ENCODE data around the gene NAA10. TPM values are rescaled to one million over a fixed set of nuclear protein-coding genes. Genes with fewer than 3 reads are reported as not detected.

Gene NAA10
- total and polyA plus RNA-seq, 2 experiments from 2014 or later, result 90.1 to 186 TPM

- H3K27me3 ChIP-seq, result no peaks in the 10 kb centered on the region
- H3K9me3 ChIP-seq (ENCODE audit: low read depth), result no peaks in the 10 kb centered on the region
- no peak for DNase-seq (ENCODE audit: low read depth in 1 of 2, low spot score in 1 of 2)
- H3K27ac ChIP-seq, result no peak overlapping the region
- H3K36me3 ChIP-seq, result no peaks in the 10 kb centered on the region
- H3K4me1 ChIP-seq (ENCODE audit: low read depth), result peaks cover 11% of the 10 kb centered on the region
- H3K4me3 ChIP-seq, result no peak overlapping the region
- TF ChIP-seq, protein P1, sequence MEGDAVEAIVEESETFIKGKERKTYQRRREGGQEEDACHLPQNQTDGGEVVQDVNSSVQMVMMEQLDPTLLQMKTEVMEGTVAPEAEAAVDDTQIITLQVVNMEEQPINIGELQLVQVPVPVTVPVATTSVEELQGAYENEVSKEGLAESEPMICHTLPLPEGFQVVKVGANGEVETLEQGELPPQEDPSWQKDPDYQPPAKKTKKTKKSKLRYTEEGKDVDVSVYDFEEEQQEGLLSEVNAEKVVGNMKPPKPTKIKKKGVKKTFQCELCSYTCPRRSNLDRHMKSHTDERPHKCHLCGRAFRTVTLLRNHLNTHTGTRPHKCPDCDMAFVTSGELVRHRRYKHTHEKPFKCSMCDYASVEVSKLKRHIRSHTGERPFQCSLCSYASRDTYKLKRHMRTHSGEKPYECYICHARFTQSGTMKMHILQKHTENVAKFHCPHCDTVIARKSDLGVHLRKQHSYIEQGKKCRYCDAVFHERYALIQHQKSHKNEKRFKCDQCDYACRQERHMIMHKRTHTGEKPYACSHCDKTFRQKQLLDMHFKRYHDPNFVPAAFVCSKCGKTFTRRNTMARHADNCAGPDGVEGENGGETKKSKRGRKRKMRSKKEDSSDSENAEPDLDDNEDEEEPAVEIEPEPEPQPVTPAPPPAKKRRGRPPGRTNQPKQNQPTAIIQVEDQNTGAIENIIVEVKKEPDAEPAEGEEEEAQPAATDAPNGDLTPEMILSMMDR (IDR thresholded peaks at IDR 0.05; ENCODE audit: low read depth, low read length), result no peak
These were observed 9.5 kb downstream of the NAA10 start for GRCh38 chrX:153925387-153925738.

- DNase-seq (ENCODE audit: low read depth in 1 of 2, low spot score in 1 of 2), result peak; percentile 64
- Histone ChIP-seq H3K27me3 (no peaks in the 10 kb centered on the region), H3K4me3 (no peak overlapping the region), H3K27ac (no peak overlapping the region), H3K36me3 (no peaks in the 10 kb centered on the region), H3K4me1 (ENCODE audit: low read depth) (peaks cover 11% of the 10 kb centered on the region), H3K9me3 (ENCODE audit: low read depth) (no peaks in the 10 kb centered on the region)
- TF ChIP-seq, protein P1 (IDR thresholded peaks at IDR 0.05; ENCODE audit: low read depth, low read length), result no peak
These were observed 10.5 kb downstream of the NAA10 start for GRCh38 chrX:153924149-153924861.

DNA sequence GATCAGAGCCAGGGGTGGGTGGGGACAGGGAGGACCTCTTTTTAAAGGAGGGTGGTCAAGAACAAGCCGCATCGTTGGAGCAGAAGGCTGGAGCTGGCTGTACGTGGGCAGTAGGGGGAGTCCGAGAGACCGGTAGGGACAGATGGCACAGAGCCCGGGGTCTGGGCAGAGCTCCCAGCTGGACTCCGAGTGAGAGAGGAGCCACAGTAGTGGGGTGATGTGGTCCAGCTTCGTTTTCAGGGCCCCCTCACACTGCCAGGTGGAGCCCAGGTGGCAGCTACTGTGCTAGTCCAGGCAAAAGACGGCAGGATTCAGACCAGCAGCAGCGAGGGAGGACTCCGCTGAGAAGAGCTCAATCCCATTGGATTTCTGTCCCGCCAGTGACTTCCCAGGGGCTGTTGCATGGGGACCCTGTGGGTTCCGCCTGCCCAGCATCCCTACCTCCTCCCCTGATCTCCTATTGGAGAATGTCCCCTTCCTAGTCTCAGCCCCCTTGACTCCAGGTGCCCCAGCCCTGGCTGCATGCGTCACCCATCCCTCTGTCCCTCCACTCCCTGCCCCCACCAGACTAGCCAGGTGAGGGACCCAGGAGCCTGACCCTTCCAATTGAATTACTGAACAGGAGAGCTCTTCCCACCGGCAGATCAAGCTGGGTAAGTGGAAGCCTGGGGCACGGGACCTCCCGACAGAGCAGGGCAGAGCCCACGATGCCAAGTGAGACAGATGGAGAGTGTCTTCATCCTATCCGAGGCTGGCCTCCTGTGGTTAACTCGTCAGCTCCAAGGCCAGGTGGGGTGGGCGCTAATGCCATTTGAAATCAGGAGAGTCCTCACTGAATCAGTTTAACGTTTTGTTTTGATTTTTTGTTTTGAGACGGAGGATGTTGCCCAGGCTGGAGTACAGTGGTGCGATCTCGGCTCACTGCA lies 11.6 kb downstream of the NAA10 start:
- TF ChIP-seq, protein P1 (IDR thresholded peaks at IDR 0.05; ENCODE audit: low read depth, low read length), result peak; percentile 52
- H3K4me3 ChIP-seq, result no peak overlapping the region
- peak in 1 of 2 donors; percentile 75 for DNase-seq (ENCODE audit: low read depth in 1 of 2, low spot score in 1 of 2)

DNA sequence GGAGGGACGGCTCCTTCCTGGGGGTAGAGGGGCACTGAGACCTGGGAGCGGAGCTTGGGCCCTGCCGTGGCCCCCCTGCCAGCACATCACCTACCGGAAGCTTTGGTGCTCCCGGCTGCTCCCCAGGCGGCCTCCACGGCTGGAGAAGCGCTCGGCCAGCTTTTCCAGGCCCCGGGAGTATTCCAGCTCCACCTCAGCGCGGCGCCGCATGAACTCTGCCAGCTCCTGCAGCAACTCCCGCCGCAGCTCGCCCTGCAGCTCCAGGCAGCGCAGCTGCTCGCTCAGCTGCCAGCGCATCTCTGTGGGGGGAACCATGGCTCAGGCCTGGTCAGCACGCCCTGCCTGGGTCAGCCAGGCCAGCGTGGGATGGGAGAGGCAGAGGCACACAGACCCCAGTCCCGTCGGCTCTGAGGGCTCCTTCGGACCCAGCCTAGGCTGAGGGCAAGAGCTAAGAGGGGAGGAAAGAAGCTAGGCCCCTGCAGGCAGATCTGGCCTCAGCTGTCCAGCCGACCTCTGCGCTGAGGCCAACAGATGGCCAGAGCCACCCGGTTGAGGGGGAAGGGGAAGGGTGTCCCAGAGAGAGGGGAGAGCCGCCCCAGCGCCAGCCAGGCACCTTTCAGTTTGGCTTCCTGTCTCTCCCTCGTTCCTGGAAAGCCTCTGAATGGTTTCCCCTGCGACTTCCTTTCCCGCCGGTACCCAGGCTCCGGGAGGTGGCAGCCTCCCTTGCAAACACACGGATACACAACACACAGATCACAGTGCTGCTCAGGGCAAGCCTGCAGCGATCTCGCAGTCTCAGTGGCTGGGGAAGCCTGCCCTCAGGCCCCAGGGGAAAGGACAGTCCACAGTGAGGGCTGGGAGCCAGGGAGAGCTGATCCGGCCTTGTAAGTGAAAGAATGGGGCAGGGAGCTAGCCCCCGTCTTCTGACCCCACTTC lies 13.1 kb downstream of the NAA10 start:
- Histone ChIP-seq H3K27me3 (no peaks in the 10 kb centered on the region), H3K4me3 (no peak overlapping the region), H3K27ac (no peak overlapping the region), H3K4me1 (ENCODE audit: low read depth) (peaks cover 9% of the 10 kb centered on the region), H3K36me3 (no peaks in the 10 kb centered on the region), H3K9me3 (ENCODE audit: low read depth) (no peaks in the 10 kb centered on the region)
- DNase-seq (ENCODE audit: low read depth in 1 of 2, low spot score in 1 of 2), result no peak
- TF ChIP-seq, protein P1 (IDR thresholded peaks at IDR 0.05; ENCODE audit: low read depth, low read length), result no peak

More for the DNA sequence above, 11.6 kb downstream of the NAA10 start:
- no peaks in the 10 kb centered on the region for H3K36me3 ChIP-seq
- H3K27me3 ChIP-seq, result no peaks in the 10 kb centered on the region
- H3K9me3 ChIP-seq (ENCODE audit: low read depth), result no peaks in the 10 kb centered on the region
- no peak overlapping the region for H3K27ac ChIP-seq
- H3K4me1 ChIP-seq (ENCODE audit: low read depth), result peaks cover 11% of the 10 kb centered on the region

DNA sequence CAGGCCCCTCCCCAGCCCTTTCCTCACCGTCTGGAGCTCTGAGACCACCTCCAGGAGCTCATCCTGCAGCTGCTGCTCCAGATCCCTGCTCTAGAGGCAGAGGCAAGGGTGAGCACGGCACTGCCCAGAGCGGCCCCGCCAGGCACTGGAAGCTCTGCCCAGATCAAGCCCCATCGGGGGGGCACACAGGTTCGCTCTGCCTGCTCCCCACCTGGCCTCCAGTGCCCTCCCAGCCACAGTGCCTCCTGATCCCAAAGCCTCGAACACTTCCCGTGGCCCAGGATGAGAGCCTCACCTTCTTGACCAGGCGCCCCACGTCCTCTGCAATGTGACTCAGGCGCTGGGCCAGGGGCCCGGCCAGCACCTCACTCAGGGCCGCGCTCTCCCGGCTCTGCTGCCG lies 13.8 kb downstream of the NAA10 start:
- no peak for DNase-seq (ENCODE audit: low read depth in 1 of 2, low spot score in 1 of 2)
- Histone ChIP-seq H3K4me1 (ENCODE audit: low read depth) (peaks cover 4% of the 10 kb centered on the region), H3K36me3 (no peaks in the 10 kb centered on the region), H3K4me3 (no peak overlapping the region), H3K27ac (no peak overlapping the region), H3K9me3 (ENCODE audit: low read depth) (no peaks in the 10 kb centered on the region), H3K27me3 (no peaks in the 10 kb centered on the region)
- TF ChIP-seq, protein P1 (IDR thresholded peaks at IDR 0.05; ENCODE audit: low read depth, low read length), result no peak
